OCI-LY1 (cell line): ENCODE results near the gene NOTCH2.

ENCODE experiments used
- H2AFZ ChIP-seq: fragments of 200-600 bp; sonication (generic), shearing (Covaris generic); 2 replicates; pipeline ENCODE4 v1.6.0; 2014; ENCODE audit warnings: antibody characterized with exemption, mild to moderate bottlenecking, low read length
- H3F3A ChIP-seq: fragments of 200-600 bp; sonication (generic), shearing (Covaris generic); 2 replicates; pipeline ENCODE4 v1.6.0; 2014; ENCODE audit warnings: mild to moderate bottlenecking, antibody characterized with exemption, low read length, moderate library complexity; ENCODE audit not compliant: insufficient read depth
- H3K27ac ChIP-seq: fragments of 200-600 bp; sonication (generic); 2 replicates; pipeline ENCODE4 v1.5.1; 2014; ENCODE audit warnings: low read length, mixed run types, mild to moderate bottlenecking, low read depth; ENCODE audit not compliant: poor library complexity, severe bottlenecking
- H3K27me3 ChIP-seq: fragments of 200-600 bp; sonication (generic); 2 replicates; pipeline ENCODE4 v1.6.0; 2014; ENCODE audit warnings: antibody characterized with exemption, mild to moderate bottlenecking, low read length, moderate library complexity; ENCODE audit not compliant: insufficient read depth
- H3K36me3 ChIP-seq: fragments of 200-600 bp; sonication (generic); 2 replicates; pipeline ENCODE4 v1.6.1; 2014; ENCODE audit warnings: mild to moderate bottlenecking, antibody characterized with exemption, low read length, moderate library complexity, mixed read lengths; ENCODE audit not compliant: insufficient read depth
- H3K4me1 ChIP-seq: fragments of 200-600 bp; sonication (generic); 2 replicates; pipeline ENCODE4 v1.5.1; 2014; ENCODE audit warnings: mild to moderate bottlenecking, low read length, moderate library complexity; ENCODE audit not compliant: insufficient read depth, severe bottlenecking
- H3K4me2 ChIP-seq: fragments of 200-600 bp; sonication (generic), shearing (Covaris generic); 2 replicates; pipeline ENCODE4 v1.6.1; 2014; ENCODE audit warnings: low read length
- H3K4me3 ChIP-seq: fragments of 200-600 bp; sonication (generic); 2 replicates; pipeline ENCODE4 v1.5.1; 2014; ENCODE audit warnings: low read length, low read depth, mild to moderate bottlenecking, mixed read lengths; ENCODE audit not compliant: poor library complexity, severe bottlenecking
- H3K79me2 ChIP-seq: fragments of 200-600 bp; shearing (Covaris generic); 2 replicates; pipeline ENCODE4 v1.6.1; 2016; ENCODE audit warnings: mixed run types, low read length, mixed read lengths; ENCODE audit not compliant: insufficient read depth
- H3K9ac ChIP-seq: fragments of 200-600 bp; sonication (generic), shearing (Covaris generic); 2 replicates; pipeline ENCODE4 v1.6.1; 2014; ENCODE audit warnings: mild to moderate bottlenecking, low read length, mixed read lengths
- H3K9me2 ChIP-seq: fragments of 200-600 bp; sonication (generic), shearing (Covaris generic); 2 replicates; pipeline ENCODE4 v1.6.1; 2014; ENCODE audit warnings: low read depth, mild to moderate bottlenecking, low read length, mixed read lengths
- H3K9me3 ChIP-seq: fragments of 200-600 bp; shearing (Covaris generic); 2 replicates; pipeline ENCODE4 v1.6.1; 2014; ENCODE audit warnings: low read length, mixed read lengths
- H4K20me1 ChIP-seq: fragments of 200-600 bp; sonication (generic), shearing (Covaris generic); 2 replicates; pipeline ENCODE4 v1.6.0; 2016; ENCODE audit warnings: mild to moderate bottlenecking, low read length; ENCODE audit not compliant: insufficient read depth
- EZH2 ChIP-seq: fragments of 200-600 bp; sonication (generic), shearing (Covaris generic); IDR thresholded peaks from 2 replicates; pipeline ENCODE4 v1.8.0; 2017; ENCODE audit warnings: borderline replicate concordance, mixed run types, mild to moderate bottlenecking, antibody characterized with exemption, low read length, moderate library complexity, mixed read lengths
- TF ChIP-seq, protein P1 (sequence below): fragments of 200-600 bp; sonication (generic), shearing (Covaris generic); IDR thresholded peaks from 2 replicates; pipeline ENCODE4 v1.5.1; 2017; ENCODE audit warnings: mild to moderate bottlenecking, antibody characterized with exemption, low read length, moderate library complexity, mixed read lengths

Gene NOTCH2

GRCh38 chr1:119926553-119926952, 142.9 kb downstream of the NOTCH2 start:
- H3K9ac ChIP-seq: no peak overlapping the region
- H3K27me3 ChIP-seq: no peaks in the 10 kb centered on the region
- no peaks in the 10 kb centered on the region for H3K4me1 ChIP-seq
- no peak overlapping the region for H2AFZ ChIP-seq
- no peaks in the 10 kb centered on the region for H4K20me1 ChIP-seq
- H3K9me2 ChIP-seq: no peaks in the 10 kb centered on the region
- H3K36me3 ChIP-seq: peaks cover 35% of the 10 kb centered on the region
- no peak overlapping the region for H3K4me2 ChIP-seq
- H3K79me2 ChIP-seq: no peaks in the 10 kb centered on the region
- no peaks in the 10 kb centered on the region for H3K9me3 ChIP-seq
- no peak overlapping the region for H3K4me3 ChIP-seq
- no peak for TF ChIP-seq EZH2
- TF ChIP-seq, protein P1, sequence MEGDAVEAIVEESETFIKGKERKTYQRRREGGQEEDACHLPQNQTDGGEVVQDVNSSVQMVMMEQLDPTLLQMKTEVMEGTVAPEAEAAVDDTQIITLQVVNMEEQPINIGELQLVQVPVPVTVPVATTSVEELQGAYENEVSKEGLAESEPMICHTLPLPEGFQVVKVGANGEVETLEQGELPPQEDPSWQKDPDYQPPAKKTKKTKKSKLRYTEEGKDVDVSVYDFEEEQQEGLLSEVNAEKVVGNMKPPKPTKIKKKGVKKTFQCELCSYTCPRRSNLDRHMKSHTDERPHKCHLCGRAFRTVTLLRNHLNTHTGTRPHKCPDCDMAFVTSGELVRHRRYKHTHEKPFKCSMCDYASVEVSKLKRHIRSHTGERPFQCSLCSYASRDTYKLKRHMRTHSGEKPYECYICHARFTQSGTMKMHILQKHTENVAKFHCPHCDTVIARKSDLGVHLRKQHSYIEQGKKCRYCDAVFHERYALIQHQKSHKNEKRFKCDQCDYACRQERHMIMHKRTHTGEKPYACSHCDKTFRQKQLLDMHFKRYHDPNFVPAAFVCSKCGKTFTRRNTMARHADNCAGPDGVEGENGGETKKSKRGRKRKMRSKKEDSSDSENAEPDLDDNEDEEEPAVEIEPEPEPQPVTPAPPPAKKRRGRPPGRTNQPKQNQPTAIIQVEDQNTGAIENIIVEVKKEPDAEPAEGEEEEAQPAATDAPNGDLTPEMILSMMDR: no peak
- H3K27ac ChIP-seq: no peak overlapping the region
- no peaks in the 10 kb centered on the region for H3F3A ChIP-seq

- no peaks in the 10 kb centered on the region for H3K9me2 ChIP-seq
- peaks cover 47% of the 10 kb centered on the region for H3K36me3 ChIP-seq
- no peak for TF ChIP-seq EZH2
- TF ChIP-seq, protein P1: no peak
- H3K27me3 ChIP-seq: no peaks in the 10 kb centered on the region
- no peaks in the 10 kb centered on the region for H3K9me3 ChIP-seq
- no peaks in the 10 kb centered on the region for H4K20me1 ChIP-seq
- no peaks in the 10 kb centered on the region for H3K79me2 ChIP-seq
- no peaks in the 10 kb centered on the region for H3K4me1 ChIP-seq
- no peak overlapping the region for H3K9ac ChIP-seq
- no peak overlapping the region for H3K27ac ChIP-seq
- H3K4me3 ChIP-seq: no peak overlapping the region
- no peak overlapping the region for H3K4me2 ChIP-seq
- H2AFZ ChIP-seq: no peak overlapping the region
- no peaks in the 10 kb centered on the region for H3F3A ChIP-seq
These were observed 144.2 kb downstream of the NOTCH2 start for GRCh38 chr1:119924948-119925898.

GRCh38 chr1:119920104-119920968, 149.1 kb downstream of the NOTCH2 start:
- Histone ChIP-seq H3K4me1 (no peaks in the 10 kb centered on the region), H2AFZ (no peak overlapping the region), H3K4me2 (no peak overlapping the region), H3K36me3 (peaks cover 83% of the 10 kb centered on the region), H3K4me3 (no peak overlapping the region), H4K20me1 (no peaks in the 10 kb centered on the region), H3K9me3 (no peaks in the 10 kb centered on the region), H3K27ac (no peak overlapping the region), H3K79me2 (no peaks in the 10 kb centered on the region), H3K9me2 (no peaks in the 10 kb centered on the region), H3K9ac (no peak overlapping the region), H3K27me3 (no peaks in the 10 kb centered on the region), H3F3A (no peaks in the 10 kb centered on the region)
- TF ChIP-seq EZH2: no peak
- TF ChIP-seq, protein P1: no peak
